ENCODE measurements around the gene FHIT.

The FHIT gene

GRCh38 chr3:61015408-61015807 lies 235.8 kb downstream of the FHIT start:
- TF ChIP-seq CTCF (IDR thresholded peaks at IDR 0.05; ENCODE audit: low read depth, low read length, missing control alignments) = no peak
- in situ Hi-C loops (cut with HindIII; ENCODE audit: low sequenced_read_pairs) = no loop called here
- H3K4me3 ChIP-seq (ENCODE audit: low read depth, low read length) = no peak overlapping the region
- no peak for DNase-seq (ENCODE audit: low read depth)

GRCh38 chr3:61008998-61009380 lies 242.3 kb downstream of the FHIT start:
- in situ Hi-C loops (cut with HindIII; ENCODE audit: low sequenced_read_pairs) = no loop called here
- no peak for DNase-seq (ENCODE audit: low read depth)
- H3K4me3 ChIP-seq (ENCODE audit: low read depth, low read length) = no peak overlapping the region
- TF ChIP-seq CTCF (IDR thresholded peaks at IDR 0.05; ENCODE audit: low read depth, low read length, missing control alignments) = no peak

- no peak overlapping the region for H3K4me3 ChIP-seq (ENCODE audit: low read depth, low read length)
- in situ Hi-C loops (cut with HindIII; ENCODE audit: low sequenced_read_pairs) = no loop called here
- DNase-seq (ENCODE audit: low read depth) = no peak
- TF ChIP-seq CTCF (IDR thresholded peaks at IDR 0.05; ENCODE audit: low read depth, low read length, missing control alignments) = no peak
Measured at GRCh38 chr3:61008153-61008997, 242.9 kb downstream of the FHIT start.

- DNase-seq (ENCODE audit: low read depth) = no peak
- H3K4me3 ChIP-seq (ENCODE audit: low read depth, low read length) = no peak overlapping the region
- in situ Hi-C loops (cut with HindIII; ENCODE audit: low sequenced_read_pairs) = no loop called here
- TF ChIP-seq CTCF (IDR thresholded peaks at IDR 0.05; ENCODE audit: low read depth, low read length, missing control alignments) = no peak
Measured at GRCh38 chr3:61005591-61005990, 245.7 kb downstream of the FHIT start.

GRCh38 chr3:60998858-60999257 lies 252.4 kb downstream of the FHIT start:
- no peak overlapping the region for H3K4me3 ChIP-seq (ENCODE audit: low read depth, low read length)
- in situ Hi-C loops (cut with HindIII; ENCODE audit: low sequenced_read_pairs) = no loop called here
- TF ChIP-seq CTCF (IDR thresholded peaks at IDR 0.05; ENCODE audit: low read depth, low read length, missing control alignments) = no peak
- no peak for DNase-seq (ENCODE audit: low read depth)

GRCh38 chr3:60992395-60992794 lies 258.9 kb downstream of the FHIT start:
- in situ Hi-C loops (cut with HindIII; ENCODE audit: low sequenced_read_pairs) = no loop called here
- no peak for DNase-seq (ENCODE audit: low read depth)
- no peak for TF ChIP-seq CTCF (IDR thresholded peaks at IDR 0.05; ENCODE audit: low read depth, low read length, missing control alignments)
- H3K4me3 ChIP-seq (ENCODE audit: low read depth, low read length) = no peak overlapping the region

Measured in astrocyte of the cerebellum (primary cell).